HG03469 (cell line): ENCODE measurements around the gene UBP1.
"Not testable (repeated sequence)": the region's sequence is repeated elsewhere in the genome, so short reads cannot be mapped to it uniquely, and the experiment has no call there.

ENCODE experiments used
- ATAC-seq: cut with Tn5 transposase; IDR thresholded peaks from one replicate; pipeline ENCODE4 v1.9.1; 2021; ENCODE audit warnings: mild to moderate bottlenecking, moderate library complexity, moderate number of reproducible peaks; ENCODE audit not compliant: unreplicated experiment

The UBP1 gene, protein sequence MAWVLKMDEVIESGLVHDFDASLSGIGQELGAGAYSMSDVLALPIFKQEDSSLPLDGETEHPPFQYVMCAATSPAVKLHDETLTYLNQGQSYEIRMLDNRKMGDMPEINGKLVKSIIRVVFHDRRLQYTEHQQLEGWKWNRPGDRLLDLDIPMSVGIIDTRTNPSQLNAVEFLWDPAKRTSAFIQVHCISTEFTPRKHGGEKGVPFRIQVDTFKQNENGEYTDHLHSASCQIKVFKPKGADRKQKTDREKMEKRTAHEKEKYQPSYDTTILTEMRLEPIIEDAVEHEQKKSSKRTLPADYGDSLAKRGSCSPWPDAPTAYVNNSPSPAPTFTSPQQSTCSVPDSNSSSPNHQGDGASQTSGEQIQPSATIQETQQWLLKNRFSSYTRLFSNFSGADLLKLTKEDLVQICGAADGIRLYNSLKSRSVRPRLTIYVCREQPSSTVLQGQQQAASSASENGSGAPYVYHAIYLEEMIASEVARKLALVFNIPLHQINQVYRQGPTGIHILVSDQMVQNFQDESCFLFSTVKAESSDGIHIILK

GRCh38 chr3:33440328-33441224 is at the start of gene UBP1:
TSS of gene UBP1 (minus strand) at chr3:33440405. CDS start at chr3:33439848, 557 bp downstream.
- ATAC-seq: peak; percentile 82

GRCh38 chr3:33488683-33489082 is 48.5 kb upstream of the UBP1 start:
- no peak for ATAC-seq

GRCh38 chr3:33488246-33488645 is 48.0 kb upstream of the UBP1 start:
- no peak for ATAC-seq

- ATAC-seq: no peak
Observed at GRCh38 chr3:33482111-33482521, 41.9 kb upstream of the UBP1 start.

GRCh38 chr3:33474896-33475295 is 34.7 kb upstream of the UBP1 start:
- no peak for ATAC-seq

- no peak for ATAC-seq
Observed at GRCh38 chr3:33473813-33474212, 33.6 kb upstream of the UBP1 start.

GRCh38 chr3:33467786-33468185 is 27.6 kb upstream of the UBP1 start:
- ATAC-seq: no peak

GRCh38 chr3:33461097-33461496 is 20.9 kb upstream of the UBP1 start:
- no peak for ATAC-seq

GRCh38 chr3:33459577-33459976 is 19.4 kb upstream of the UBP1 start:
- ATAC-seq: not testable (repeated sequence)

DNA sequence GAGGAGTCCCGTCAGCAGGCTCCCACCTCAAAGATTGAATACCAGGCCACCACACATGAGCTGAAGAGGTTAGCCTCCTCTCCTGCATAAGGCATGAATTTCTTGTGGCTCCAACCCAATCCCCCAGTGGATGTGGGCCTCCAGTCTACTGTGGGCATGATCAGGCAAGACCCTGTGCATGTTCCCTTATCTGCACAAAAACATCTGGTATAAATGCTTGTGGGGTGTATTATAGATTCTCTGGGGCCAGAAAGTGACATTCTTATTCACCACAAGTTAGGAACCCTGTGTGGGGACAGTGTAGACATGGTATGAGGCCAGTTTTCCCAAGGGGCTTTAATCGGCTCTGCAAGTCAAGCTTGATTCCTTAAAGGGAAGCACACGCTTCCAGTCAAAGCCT is 18.2 kb upstream of the UBP1 start:
- no peak for ATAC-seq

DNA sequence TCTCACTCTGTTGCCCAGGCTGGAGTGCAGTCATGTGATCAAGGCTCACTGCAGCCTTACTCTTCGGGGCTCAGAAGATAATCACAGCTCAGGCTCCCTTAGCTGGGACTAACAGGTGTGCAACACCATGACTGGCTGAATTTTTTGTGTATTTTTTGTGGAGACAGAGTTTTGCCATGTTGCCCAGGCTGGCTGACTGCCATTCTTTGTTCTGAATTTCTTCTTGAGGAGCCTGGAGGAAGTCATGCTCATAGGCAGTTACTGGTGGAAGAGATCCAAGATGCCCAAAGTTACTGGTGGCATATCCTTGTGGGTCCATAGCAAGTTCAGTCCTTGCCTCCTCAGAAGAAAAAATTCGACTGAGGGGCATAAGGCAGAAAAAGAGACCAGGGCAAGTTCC is 16.6 kb upstream of the UBP1 start:
- ATAC-seq: no peak

DNA sequence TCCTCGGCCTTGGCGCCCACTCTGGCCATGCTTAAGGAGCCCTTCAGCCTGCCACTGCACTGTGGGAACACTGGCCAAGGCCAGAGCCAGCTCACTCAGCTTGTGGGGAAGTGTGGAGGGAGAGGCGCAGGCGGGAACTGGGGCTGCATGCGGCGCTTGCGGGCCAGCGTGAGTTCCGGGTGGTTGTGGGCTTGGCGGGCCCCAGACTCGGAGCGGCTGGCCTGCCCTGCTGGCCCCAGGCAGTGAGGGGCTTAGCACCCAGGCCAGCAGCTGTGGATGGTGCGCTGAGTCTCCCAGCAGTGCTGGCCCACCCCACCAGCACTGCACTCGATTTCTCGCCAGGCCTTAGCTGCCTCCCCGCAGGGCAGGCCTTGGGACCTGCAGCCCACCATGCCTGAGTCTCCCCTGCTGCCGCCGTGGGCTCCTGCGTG is 13.1 kb upstream of the UBP1 start:
- no peak for ATAC-seq

- ATAC-seq: not testable (repeated sequence)
Observed at GRCh38 chr3:33451994-33452393, 11.8 kb upstream of the UBP1 start.

DNA sequence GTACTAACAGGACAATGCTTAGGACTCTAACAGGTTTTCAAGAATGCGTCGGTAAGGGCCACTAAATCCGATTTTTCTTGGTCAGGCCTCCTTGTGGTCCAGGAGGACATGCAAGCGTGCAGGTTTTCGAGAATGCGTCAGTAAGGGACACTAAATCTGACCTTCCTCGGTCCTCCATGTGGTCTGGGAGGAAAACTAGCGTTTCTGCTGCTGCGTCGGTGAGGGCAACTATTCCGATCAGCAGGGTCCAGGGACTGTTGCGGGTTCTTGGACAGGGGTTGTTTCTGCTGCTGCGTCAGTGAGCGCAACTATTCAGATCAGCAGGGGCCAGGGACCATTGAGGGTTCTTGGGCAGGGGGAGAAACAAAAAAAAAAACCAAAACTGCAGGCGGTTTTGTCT is 7.8 kb upstream of the UBP1 start:
- ATAC-seq: no peak

DNA sequence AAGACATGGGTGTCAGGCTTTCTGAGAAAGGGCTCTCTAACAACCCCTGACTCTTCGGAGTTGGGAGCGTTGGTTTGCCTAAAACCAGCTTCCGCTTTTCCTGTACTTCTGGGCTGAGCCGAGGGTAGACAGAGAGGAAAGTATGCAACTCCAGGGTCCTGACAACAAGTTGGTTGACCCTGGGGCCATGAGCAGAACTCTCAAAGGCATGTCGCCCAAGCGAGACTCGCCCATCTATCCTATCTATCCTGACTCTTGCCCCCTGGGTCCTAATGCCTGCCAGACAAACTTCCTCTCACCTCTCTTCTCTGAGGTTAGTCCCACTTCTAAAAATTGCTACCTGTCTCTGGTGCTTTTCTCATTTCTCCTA is 7.0 kb upstream of the UBP1 start:
- not testable (repeated sequence) for ATAC-seq

DNA sequence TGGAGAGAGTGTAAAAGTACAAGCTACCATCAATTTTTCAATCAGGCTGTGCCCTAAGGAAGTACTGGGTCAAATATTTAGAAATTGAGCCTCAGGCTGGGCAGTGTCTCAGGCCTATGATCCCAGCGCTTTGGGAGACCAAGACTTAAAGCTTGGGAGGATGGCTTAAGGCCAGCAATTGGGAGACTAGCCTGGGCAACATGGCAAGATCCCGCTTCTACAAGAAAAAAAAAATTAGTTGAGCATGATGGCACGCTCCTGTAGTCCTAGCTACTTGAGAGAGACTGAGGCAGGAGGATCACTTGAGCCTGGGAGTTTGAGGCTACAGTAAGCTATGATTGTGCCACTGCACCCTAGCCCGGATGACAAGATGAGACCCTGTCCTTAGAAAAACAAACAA is 2.0 kb upstream of the UBP1 start:
- ATAC-seq: no peak

GRCh38 chr3:33441225-33441976 is 1.2 kb upstream of the UBP1 start:
- peak; percentile 2 for ATAC-seq

DNA sequence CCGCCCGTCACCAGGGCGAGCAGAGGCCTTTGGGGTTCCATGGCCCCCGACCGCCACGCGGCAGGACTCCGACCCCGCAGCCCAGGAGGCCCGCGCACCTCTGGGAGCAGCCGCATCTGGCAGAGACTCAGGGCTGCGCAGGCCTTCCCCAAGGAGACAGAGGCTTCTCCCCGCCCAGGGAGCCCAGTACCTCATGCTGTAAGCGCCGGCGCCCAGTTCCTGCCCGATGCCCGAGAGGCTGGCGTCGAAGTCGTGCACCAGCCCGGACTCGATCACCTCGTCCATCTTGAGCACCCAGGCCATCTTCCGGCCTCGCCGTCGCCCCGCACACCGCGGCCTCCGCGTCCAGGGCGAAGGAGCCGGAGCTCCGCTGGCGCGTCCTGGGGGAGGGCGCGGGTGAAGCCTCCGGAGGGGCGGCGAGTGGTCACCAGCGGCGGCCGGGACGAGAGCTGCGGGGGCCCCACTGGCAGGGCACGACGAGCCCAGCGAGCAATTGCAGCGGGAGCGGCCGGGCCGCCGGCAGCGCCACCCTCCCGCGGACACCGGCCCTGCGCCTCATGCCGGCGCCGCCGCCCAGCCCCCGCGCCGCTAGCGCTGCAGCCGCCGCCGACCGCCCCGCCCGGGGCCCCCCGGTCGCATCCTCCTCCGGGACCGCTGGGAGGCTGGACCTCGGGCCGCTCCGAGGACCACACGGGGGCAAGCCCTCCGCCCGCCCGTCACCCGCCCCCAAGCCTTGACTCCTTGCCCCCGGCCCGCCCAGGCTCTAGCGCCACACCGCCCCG is 468 bp downstream of the UBP1 start:
- peak; percentile 1 for ATAC-seq

GRCh38 chr3:33438881-33439545 is 1.2 kb downstream of the UBP1 start:
- no peak for ATAC-seq

- ATAC-seq: no peak
Observed at GRCh38 chr3:33438284-33438668, 1.9 kb downstream of the UBP1 start.
